HG03565 (cell line): ENCODE results near the gene ST14.
"Not testable (repeated sequence)": the region's sequence is repeated elsewhere in the genome, so short reads cannot be mapped to it uniquely, and the experiment has no call there.

Source experiments
- ATAC-seq: cut with Tn5 transposase; IDR thresholded peaks from one replicate; pipeline ENCODE4 v1.9.1; 2021; ENCODE audit warnings: mild to moderate bottlenecking, moderate library complexity; ENCODE audit not compliant: unreplicated experiment

The ST14 gene

DNA sequence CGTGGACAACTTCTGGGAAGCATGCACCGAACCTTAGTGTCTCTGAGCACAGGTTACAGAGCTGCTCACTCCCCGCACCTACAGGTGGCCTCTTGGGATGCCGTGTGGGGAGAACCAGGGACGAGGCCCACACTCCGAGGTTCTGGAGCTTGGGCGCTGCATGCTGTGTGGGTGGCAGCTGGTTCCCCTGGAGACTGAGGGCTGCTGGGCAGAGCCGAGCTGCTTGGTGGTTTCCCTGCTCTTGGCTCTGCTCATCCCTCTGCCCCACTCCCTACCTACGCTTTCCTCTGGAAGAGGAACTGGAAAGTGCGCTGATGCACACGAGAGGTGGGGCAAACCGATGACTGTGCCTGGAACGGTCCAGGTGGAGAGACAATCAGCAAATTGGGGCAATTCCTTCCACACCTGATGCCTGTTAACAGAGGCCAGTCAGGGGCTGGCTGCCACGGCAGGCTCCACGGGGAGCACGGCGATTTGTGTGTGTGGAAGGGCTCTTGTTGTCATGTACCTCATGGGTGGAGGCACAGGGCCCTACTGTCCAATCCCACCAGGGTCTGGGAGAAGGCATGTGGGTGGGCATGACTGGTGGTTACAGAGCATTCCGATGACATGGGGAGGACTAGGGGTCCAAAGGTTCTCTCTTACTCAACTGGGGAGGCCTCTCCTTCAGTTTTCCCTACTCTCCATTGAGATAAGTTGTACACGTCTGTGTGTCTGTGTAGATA is 60.9 kb downstream of the ST14 start:
- no peak for ATAC-seq

DNA sequence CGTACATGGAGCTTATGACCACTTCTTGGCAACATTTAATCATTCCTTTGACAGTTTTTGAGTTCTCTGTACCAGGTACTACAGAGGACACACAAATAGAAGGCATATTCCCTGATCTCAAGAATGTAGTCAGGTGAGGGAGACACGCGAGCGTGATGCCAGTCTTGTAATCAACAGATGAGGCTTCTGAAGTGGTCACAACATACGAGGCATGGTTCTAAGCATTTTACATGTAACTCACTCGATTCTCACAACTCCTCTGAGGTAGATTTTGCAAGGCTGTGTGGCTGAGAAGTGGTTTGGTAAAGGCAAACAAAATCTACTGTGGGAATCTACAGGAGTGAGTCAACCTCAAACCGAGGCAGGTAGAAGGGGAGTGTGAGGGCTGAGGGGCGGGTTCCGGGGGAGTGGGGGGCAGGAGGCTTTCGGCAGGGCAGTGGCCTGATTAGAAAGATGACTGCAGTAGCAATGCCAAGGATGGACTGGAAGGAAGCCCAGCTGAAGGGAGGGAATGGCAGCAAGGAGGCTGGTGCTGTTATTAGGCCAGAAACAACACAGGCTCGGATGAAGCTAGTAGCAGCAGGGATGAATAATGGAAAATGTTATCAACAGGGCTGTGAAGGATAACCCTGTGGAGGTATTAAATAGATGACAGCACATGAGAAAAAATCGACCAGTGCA is 63.8 kb downstream of the ST14 start:
- ATAC-seq = no peak

DNA sequence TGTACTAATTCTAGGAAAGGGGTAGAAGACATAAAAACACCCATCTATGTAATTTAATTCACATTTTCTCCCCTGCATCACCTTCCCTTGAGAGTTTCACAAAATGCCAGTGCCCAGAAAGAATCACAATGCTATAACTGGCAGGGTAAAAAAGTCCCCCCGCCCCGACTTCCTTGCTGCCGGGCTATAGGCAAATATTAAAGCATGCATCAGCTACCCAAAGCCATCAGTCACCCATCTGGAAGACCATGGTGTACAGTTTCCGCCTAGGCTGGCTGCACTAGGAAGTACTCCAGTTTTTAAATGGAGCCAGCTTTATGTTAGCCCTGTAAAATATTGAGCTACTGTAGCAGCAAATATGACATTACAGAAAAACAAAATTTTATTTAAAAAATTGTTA is 67.8 kb downstream of the ST14 start:
- ATAC-seq = no peak

DNA sequence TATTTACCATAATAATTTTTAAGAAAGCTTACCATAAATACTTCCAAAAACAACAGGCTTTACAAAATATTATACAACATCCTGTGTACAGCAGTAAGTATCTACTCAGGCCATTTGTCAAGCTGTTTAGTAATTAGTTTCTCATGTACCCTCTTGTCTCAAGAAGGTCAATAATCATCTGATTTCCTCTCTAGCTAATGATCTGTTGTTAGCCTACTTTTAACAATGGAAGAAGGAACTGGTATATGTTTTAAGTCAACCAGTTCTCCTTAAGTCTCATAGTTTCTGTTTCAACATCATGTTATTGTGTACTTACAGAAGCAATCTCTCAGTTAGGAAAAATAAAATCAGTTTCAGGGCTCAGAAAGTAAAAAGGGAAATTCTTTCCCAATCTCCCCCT is 73.9 kb downstream of the ST14 start:
- ATAC-seq = not testable (repeated sequence)

DNA sequence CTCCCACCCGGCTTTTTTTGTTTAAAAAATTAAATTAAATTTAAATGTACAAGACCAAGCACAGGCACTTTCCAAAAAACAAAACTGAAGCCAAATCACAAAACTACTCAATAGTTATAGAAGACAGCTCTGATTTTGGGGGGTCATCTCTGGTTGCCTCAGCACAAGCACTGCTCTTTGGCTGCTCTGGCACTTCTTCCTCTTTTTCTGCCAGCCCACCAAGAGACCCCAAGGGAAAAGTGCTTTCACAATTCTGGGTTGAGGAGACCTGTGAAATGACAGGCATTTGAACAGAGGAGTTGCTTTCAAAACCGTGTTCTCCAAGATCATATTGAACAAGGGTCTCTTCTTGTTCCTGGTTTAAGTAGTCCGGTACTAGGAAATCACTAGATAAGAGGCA is 74.3 kb downstream of the ST14 start:
- ATAC-seq = not testable (repeated sequence)

DNA sequence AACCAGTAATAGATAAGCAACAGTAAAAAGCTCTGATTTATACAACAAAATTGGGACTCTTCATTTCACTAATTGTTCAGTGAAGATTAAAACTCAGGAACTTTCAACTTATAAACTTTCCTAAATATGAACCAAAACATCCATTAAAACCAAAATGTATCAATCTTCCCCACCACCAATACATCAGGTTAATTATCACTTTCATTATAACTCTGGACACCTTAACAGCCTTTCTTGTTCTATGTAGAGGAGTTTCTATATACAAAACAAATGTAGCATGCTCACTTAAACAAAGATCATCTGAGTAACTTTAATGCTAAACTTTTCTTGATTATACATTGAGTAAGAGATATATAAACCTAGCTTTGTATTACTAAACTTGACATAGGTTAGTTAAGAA is 74.7 kb downstream of the ST14 start:
- ATAC-seq = no peak

DNA sequence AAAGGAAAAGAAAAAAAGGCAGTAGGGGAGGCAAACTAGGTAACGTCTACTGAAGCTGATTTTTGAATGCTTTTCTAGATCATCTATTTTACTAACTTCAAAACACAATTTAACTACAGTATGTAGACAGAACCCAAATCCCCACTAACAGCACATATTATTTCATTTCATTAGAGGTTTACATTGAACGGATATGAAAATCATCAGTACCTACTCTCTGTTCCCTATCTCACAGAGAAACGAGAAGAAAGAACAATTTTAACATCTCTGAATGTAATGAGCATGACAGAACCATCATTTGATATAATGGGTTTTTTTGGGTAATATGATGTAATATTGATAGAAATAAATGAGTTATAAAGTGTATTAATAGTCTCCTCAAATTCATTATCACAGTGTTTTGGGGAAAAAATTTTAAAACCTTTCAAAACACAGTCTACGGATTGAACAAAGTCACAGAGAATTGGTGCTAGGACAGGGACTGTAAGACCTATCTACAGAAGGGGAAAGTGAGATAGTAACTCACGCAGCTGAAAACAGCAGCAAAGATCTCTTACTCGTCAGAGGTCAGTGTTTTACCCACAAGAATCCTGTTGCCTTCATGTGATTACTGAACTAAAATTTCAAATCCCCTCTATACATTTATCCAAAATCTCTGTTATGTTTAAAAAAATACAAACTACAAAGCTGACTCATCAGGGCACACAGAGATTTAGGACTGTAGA is 77.9 kb downstream of the ST14 start:
- no peak for ATAC-seq

DNA sequence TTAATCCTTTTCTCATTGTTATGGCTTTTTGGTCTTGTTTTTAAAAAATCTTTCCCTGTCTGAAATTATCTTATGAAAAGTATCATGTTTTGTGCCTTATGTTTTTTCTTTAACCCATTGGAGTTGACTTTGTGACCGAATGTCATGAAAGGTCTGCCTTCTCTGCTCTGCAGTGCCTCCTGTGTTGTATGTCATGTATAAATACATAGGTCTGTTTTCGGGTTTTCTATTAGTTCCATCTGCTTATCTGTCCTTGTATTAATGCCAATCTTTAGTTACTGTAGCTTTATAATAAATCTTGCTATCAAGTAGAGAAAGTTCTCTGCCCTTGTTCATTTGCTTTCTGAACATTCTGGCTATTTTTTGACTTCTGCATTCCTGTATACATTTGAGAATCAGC is 82.1 kb downstream of the ST14 start:
- no peak for ATAC-seq

DNA sequence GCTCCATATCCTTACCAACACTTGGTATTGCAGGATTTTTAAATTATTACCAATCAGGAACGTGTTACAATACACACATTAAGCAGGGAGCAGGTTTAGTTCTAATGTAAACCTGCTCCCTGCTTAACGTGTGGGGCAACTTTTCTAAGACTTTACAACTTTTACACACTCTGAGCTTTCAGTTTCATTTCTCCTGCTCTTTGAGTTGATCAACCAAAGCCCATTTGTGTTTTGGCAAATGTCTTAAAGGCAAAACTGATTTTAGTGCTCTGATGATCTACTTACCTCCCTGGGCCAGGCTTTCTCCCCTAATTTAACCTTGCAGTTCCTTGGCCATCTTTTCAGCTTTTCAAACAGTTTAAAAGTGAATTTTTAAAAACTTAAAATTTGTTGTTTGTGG is 84.2 kb downstream of the ST14 start:
- ATAC-seq = peak; percentile 55

DNA sequence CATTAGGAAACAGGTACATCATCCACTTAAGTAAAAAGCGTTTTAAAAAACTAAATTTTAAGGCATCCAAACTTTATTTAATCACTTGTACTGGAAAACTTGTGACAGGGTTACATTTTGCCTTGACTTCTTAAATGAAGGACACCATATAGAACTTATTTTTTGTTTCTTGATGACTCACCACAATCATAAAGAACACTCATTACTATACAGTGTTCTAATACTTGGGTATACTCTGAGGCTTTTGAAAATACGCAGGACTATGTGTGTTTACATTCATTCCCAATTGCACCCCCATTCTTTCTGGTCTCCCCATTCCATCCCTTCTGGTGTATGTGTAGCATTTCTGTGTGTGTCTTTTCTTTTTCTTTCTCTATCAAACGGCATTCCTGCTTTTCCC is 85.3 kb downstream of the ST14 start:
- no peak for ATAC-seq

DNA sequence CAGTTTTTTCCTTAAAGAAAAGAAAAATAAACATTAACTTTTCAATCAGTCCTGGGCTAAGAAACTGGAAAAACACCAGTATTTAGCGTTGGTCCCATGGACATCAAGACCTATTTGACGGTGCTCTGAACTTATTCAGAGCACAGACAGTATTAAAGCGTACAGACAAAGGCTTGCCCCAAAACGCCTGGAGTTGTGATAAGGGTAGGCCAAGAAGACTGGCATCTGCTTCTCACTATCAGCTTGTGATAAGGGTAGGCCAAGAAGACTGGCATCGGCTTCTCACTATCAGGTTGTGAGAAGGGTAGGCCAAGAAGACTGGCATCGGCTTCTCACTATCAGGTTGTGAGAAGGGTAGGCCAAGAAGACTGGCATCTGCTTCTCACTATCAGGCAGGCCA is 85.8 kb downstream of the ST14 start:
- ATAC-seq = not testable (repeated sequence)

DNA sequence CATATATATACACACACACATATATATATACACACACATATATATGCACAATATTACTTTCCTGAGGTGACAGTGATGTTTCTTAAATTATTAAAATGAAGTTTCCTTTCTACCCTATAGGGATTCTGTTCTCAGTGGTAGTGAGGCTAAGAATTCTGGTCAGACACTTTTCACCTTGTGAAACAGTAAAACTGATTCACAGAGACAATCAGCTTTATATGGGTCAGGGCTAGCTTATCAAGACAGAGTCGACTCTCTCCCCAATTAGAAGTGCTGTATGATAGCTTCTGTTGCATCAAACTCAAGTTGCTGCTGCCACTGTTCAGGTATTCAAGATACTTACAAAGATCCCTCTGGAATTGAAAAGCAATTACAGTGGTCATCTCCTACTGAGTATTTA is 86.7 kb downstream of the ST14 start:
- no peak for ATAC-seq

DNA sequence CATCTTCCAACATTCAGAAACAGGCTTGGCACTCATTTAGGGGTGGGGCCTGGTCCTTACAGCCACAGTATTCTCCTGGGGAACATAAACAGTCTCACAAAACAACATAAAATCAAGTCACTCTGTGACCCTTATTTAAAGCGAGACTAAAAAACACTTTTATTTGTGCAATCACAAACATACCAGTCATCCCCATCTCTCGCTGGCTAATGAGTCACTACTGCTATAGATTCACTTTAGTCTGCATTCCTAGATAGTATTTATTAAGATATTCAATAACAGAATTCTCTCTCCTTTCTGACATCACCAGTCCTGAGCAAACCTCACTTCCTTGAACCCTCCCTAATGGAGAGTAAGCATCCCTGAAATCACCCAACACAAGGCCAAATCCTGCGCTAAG is 87.2 kb downstream of the ST14 start:
- no peak for ATAC-seq

DNA sequence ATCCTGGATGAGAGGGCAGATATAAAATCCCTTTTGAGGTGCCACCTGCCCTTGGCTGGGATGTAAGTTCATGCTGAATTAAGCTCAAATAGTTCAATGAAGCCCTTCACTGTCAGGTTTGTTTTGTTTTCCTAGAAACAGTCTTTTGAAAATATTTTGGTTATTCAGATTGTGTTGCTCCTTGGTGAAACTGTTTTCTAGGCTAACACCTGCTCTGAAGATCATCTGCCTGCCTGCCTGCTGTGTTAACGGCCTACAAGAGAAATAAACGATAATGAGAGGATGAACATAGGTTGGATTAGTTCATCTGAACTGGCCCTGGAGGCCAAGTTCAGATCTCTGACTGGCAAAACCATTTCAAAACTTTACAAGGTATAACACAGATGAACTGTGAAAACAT is 87.7 kb downstream of the ST14 start:
- ATAC-seq = no peak

DNA sequence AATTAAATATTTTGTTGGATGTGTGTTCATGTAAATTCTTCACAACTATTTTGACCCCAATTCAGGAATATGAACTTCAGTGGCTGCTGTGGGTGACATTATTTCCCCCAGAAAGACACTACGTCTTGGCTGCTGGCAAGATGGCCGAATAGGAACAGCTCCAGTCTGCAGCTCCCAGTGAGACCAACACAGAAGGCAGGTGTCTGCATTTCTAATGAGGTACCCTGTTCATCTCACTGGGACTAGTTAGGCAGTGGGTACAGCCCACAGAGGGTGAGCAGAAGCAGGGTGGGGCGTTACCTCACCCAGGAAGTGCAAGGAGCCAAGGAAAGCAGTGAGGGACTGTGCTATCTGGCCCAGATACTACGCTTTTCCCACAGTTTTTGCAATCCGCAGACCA is 89.8 kb downstream of the ST14 start:
- ATAC-seq = no peak

DNA sequence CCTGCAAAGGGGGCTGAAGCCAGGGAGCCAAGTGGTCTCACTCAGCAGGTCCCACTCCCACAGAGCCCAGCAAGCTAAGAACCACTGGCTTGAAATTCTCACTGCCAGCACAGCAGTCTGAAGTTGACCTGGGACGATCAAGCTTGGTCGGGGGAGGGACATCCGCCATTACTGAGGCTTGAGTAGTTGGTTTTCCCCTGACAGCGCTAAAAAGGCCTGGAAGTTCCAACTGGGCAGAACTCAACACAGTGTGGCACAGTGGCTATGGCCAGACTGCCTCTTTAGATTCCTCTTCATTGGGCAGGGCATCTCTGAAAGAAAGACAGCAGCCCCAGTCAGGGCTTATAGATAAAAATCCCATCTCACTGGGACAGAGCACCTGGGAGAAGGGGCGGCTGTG is 90.3 kb downstream of the ST14 start:
- not testable (repeated sequence) for ATAC-seq

DNA sequence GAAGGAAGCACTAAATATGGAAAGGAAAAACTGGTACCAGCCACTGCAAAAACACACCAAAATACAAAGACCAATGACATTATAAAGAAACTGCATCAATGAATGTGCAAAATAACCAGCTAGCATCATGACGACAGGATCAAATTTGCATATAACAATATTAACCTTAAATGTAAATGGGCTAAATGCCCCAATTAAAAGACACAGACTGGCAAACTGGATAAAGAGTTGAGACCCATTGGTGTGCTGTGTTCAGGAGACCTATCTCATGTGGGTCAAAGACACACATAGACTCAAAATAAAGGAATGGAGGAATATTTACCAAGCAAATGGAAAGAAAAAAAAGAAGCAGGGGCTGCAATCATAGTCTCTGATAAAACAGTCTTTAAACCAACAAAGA is 92.2 kb downstream of the ST14 start:
- not testable (repeated sequence) for ATAC-seq
